HG03342 (cell line): ENCODE data around the gene EPHA8.

Experiments used
- ATAC-seq: cut with Tn5 transposase; IDR thresholded peaks from one replicate; pipeline ENCODE4 v1.9.1; 2021; ENCODE audit warnings: mild to moderate bottlenecking, moderate library complexity; ENCODE audit not compliant: unreplicated experiment

Gene EPHA8

DNA sequence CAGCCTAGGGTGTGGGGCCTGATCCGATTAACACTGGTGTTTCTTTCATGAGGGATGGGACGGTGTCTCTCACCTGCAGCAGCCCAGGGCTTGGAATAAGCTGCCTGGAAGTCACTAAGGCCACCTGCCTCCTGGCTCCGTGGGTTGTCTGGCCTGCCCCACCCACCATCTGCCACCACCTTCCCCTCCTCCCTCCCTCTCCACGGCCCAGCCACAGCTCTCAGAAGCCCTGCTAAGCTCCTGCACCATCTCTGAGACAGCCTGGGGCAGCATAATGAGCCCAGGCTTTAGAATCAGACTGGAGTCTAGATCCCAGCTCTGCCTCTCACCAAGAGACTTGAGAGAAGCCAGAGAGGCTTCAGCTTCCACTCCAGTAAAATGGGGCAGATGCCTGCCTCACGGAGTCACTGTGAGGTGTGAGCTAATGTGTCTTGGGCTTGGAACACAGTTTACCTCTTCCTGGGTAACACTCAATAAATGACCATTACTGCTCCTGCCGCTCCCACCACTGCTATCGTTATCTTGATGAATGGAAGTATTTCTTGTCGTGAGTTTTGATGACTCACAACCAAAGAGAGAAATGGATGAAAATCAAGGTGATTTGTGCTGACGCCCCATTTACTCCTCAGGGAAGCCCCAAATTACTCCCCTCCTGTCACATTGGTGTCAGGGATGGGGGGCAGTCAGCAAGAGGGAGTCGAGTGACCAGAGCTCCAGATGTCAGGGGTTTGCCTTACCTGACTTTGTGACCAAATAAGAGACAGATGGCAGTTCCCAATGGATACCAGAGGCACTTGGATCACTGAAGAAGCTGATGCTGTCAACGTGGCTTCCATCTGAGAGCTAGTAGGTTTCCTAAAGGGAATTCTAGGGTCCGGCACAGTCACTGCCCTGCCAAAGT lies 49.6 kb downstream of the EPHA8 start:
- ATAC-seq, result no peak

DNA sequence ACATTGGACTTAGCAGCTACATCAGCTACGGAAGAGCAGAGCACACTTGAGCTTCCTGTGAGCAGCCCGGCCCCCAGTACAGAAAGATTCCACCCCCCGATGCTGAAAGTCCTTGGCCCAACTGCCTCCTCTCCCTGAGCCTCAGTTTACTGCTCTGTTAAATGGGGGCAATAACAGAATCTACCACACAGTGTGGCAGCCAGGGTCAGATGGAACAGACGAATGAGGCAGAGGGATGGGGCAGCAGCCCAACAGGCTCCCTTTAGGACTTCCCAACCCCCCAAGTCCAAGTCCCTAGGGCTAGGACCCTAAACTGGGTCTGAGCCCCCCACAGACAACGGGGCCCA lies 50.3 kb downstream of the EPHA8 start:
- no peak for ATAC-seq

DNA sequence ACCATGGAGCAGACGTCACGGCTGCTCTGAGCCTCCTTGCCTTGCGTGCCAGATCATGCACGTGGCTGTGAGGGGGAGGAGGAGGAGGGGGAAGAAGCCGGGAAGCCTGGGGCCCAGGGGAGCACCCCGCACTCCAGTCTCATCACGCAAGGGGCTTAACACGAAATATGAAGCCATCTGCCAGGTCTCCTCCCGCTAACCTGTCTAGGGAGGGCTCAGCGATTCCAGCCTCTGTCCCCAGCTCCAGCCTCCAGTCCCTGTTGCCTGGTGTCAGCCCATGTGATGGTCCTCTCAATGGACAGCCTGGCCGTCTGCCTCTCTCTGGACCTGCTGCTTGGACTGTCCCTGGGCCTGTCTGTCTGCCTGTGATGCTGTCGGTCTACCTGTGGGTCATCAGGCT lies 50.7 kb downstream of the EPHA8 start:
- ATAC-seq, result no peak

DNA sequence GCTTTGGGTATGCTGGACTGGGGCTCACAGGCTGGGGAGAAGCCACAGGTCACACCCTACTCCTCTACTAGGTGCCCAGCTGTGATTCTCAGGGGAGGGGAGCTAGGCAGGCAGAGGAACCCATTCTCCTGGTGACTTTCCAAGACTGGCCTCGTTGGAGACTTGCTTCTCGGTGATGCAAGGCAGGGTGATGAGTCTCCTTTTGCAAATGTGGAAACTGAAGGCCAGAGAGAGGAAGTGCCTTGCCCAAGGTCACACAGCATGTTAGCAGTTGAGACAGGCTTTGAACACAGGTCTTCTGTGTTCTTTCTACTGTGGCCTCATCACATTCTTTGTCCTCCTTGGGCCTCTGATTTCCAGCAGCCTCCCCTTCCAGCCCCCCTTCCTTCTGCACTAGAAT lies 52.6 kb downstream of the EPHA8 start:
- no peak for ATAC-seq

DNA sequence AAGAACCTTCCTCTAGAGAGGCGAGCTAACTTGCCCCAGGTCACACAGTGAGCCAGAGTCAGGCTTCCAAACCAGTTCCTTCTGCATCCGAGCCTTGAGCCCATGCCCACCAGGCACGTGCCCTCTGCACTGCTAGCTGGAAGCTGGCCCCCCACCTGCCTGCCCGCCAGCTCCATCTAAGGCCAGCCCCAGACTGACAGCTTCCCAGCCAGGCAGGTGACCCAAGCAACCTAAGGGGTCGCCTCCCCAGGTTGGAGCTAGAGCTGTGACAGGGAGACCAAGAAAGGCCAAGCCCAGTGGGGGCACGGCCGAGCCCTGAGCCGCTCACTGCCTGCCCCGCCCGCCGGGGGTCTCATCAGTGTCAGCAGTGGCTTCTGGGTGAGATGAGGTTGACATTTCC lies 53.3 kb downstream of the EPHA8 start:
- no peak for ATAC-seq

DNA sequence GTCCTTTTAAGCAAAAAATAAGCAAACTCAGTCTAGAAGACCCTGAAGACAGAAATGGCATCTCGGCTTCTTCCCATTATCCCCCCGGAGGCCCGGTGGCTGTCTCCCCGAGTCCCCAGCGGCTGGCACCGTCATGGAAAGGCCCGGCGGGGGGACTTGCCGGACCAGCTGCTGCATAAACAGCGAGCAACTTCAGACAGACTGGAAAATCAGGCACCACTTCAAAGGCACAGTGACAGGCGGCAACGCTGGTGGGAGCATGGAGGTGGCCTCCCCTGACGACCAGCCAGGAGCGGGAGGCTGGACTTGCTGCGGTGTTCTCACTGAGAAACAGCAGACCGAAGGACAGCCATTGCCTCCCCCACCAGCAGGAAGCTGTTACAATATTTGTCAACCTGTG lies 54.8 kb downstream of the EPHA8 start:
- ATAC-seq, result no peak

DNA sequence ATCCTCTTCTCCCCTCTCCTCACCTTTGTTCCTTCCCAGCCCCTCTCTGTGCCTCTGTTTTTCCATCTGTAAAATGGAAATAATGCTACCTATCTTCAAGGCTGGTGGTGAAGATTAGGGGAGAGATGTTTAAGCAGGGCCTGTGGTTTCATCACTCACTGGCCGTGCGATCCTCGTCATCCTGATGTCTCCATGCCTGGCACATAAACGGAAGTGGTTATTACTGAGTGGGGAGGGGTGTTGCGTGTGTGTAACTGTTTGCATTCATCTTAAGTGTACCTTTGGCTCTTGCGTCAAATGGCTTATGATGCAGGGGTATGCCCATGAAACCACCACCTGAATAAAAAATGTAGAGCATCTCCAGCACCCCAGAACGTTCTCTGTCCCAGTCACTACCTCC lies 56.0 kb downstream of the EPHA8 start:
- ATAC-seq, result no peak

DNA sequence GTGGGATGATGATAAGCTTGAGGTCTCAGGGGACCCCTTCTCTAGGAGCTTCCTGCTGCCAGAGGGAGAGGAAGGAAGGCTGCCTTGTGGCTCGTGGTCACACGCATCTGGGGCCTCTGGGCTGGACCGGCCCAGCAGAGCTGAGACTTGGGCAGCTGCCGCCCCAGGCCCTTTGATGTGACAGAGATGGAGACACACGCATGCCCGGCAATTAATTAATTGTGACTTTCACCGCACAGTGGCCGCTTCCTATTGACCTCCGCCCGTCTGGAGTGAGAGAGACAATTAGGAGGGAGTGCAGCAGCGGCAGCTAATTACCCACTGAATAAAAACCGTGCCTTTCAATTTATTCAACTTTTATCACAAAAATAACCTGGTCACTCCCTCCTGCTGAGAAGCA lies 56.5 kb downstream of the EPHA8 start:
- no peak for ATAC-seq

DNA sequence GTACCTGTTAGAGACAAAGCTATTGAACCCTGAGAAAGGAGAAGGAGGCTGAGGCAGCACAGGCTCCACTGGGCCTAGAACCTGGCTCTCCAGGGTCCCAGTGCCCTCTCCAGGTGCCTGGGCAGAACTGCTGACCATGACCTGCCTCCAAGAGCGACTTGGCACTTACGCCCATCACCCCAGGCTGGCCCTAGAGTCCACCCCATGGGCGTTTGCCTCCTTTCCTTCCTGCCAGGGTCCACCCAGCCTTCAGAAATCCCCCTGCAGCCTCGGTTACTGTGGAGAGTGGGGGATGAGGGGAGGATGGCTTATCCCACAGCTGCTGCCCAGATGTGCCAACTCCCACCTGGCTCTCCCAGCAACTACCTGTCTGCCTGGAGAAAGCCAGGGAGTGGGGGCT lies 58.5 kb downstream of the EPHA8 start:
- ATAC-seq, result no peak

DNA sequence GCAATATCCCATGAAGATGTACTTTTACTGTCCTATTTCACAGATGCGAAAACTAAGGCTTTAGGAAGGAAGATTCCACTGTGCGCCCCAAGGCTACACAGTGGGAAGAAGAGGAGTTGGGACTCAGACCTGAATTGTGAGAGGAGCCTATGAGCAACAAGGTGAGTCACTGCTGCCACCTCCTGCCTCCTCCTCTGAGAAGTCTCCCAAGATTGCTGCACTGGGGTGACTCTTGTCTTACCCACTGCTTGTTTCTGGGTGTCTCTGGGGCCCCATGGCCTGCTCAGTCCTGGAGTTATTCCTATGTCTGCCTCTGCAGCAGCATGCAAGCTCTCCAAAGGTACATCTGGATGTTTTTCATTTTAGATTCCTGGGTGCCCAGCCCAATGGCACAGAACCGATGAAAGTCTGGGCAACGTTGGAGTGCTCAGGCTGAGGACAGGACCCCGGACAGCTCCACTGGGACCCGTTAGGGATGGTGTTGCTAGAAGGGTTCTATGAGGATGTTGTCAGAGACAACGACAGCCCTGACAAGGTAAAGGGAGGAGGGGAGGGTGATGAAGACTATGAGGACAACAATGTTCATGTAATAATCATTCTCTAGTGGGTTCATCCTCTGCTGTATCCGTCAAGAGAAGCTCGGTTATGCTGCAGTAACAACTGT lies 62.1 kb downstream of the EPHA8 start:
- ATAC-seq, result no peak

DNA sequence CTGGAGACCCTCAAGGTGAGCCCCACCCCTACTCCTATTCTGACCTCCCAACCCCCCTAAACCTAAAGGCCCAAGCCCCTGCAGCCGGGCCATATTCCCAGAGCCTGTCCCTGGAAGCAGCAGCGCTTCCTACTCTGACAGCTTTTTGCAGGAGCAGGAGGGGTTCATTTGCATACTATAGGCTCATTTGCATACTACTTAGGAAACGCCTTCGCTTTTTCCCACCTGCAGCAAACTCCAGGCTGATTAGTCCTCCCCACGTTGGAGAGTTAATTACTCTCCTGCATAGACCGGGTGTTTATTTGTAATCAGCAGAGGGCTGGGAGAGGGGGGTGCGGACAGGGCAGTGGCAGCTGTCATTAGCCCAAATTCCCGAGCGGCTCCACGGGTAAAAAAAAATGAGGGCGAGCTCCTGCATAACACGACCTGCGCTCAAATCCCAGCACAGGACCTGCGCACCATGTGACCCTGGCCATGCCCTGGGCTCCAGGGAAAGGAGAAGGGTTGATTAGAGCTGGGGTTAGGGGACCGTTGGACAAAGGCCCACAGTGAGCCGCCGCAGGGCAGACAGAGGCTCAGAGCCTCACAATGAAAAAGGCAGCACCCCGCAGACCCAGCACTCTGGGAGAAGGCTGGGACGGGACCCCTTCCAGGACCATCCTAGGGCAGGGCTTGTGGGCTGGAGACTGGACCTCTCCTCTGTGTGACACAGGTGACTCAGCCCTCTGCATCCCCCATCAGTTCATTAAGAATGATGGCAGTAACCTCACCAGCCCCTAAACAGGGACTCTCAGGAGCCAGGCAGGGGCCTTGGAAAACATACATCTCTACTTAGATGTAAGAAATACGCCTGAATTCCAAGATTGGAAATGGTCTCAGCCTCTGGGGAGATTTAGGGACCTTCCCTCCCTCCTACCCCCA lies 63.2 kb downstream of the EPHA8 start:
- ATAC-seq, result no peak

DNA sequence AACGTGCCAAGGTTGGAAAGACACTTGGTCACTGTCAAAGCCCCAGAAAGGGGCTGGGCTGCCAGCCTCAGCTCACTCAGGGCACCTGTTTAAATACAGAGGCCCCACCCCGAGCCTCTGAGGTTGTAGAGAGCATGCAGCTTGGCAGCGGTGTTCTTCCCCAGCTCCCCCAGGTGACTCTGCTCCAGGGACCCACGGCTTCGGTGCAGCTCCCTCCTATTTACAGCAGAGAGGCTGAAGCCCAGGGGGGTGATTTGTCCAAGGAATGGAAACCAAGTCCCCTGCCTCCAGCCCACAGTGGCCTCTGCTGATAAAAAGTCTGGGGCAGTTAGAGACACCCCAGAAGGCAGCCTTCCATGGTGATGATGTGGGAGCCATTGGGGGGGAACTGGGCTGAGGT lies 64.0 kb downstream of the EPHA8 start:
- ATAC-seq, result no peak

DNA sequence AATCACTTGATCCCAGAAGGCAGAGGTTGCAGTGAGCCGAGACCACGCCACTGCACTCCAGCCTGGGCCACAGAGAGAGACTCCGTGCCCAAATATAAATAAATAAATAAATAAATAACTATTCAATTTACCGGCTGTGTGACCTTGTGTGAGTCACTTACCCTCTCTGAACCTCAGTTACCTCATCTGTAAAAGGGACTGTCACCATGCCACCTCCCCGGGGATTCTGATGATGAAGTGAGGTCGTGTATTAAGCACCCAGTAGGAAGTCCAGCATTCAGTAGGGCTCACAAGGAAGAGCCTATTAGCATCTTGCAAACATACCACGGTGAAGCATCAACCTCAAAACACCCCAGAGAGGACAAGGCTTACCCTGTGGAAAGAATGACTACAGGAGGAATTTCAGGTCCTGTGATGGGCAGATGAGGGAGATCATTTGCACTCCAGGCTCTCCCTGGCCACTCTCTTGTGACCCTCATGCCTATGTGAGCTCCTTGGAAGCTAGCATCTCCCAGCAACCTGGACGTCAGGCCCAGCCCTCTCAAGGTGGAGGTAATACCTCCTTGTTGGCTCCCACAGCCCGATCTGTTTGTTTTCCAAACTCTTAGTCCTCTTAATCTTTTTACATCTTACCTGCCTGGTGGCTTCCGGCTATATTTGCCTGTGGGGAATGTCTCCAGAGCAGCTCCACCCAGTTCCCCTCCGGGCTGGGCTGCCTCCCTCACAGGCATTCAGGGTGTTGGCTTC lies 65.6 kb downstream of the EPHA8 start:
- no peak for ATAC-seq

DNA sequence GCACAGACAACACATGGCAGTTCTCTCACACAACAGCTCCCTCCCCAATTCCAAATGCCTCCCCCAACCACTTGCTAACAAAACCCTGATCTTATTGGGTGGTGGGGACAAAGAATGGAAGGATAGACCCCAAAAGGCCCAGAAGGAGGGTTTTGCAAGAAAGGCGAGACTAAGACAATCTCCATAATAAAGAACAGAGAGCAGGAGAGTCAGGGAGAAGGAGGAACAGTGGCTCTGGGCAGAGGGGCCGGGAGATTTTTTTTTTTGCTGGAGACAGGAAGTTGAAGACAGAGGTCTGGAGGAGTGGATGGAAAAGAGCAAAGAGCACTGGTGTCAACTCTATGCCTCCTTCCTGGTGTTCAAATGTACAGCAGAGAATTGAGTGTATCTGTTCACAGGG lies 66.6 kb downstream of the EPHA8 start:
- no peak for ATAC-seq

DNA sequence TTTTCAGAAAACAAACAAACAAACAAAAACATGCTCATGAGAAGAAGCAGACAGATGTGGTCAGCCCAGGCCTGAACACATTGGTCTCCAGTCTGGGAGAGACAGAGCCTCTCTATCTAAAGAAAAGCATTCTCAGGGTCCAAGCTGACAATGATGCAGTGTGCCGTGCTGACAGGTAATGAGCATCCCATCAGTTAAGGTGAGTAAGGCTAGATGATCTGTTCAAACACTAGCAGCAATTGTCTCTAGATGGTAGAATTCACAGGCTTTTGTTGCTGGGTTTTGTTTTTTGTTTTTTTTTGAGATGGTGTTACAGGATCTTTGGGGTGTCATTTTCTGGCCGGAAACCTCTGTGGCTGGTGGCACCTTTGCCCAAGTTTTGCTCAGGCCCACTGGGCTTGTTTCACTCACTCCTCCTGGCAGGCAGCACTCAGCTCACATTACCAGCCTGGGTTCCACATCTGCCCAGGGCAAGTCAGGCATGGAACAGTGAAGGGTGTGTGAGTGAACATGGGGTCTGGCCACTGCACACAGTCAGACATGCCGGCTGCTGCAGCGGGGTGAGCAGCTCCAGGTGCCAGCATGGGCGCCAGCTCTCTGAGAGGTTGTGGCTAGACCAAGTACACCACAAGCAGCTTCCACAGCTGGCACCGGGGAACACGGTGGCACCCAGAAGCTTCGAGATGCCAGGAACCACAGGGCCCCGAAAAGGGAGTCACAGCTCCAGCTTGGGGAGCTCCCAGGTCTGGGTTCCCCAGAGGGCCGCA lies 70.6 kb downstream of the EPHA8 start:
- no peak for ATAC-seq

DNA sequence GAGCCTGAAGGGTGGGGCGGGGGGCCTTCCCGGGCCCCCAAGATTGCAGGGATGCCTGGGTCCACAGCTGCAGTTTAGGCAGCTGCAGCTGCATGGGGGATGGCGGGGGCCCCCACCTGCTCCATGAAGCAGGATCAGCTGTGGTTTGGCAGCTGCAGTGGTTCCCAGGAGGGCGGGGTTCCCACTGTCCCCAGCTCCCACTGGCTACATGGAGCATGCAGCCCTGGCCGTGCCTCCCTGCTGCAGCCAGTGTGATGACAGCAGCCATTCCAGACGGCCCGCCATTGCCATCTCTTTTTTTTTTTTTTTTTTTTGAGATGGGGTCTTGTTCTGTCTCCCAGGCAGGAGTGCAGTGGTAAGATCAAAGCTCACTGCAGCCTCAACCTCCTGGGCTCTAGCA lies 72.1 kb downstream of the EPHA8 start:
- ATAC-seq, result no peak

DNA sequence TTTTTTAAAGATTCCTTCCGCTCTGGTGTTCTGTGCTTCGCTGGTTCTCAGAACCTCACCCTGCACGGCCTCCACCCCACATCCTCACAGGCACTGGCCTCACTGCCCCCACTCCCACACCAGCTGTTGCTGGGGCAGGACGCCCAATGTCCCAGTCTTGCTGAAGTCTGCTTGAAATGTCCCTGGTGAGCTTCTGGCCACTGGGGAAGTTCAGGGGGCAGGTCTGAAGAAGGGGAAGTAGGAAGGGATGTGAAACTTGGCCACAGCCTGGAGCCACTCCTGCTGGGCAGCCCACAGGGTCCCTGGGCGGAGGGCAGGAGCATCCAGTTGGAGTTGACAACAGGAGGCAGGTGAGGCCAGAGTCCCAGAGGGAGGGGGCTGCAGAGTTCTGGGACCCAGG lies 73.1 kb downstream of the EPHA8 start, which contains the start of gene C1QA:
Gene C1QA (plus strand): TSS at position 276 of the 400 bp plus-strand sequence. CDS start 989 bp downstream, outside the sequence.
- ATAC-seq, result no peak

DNA sequence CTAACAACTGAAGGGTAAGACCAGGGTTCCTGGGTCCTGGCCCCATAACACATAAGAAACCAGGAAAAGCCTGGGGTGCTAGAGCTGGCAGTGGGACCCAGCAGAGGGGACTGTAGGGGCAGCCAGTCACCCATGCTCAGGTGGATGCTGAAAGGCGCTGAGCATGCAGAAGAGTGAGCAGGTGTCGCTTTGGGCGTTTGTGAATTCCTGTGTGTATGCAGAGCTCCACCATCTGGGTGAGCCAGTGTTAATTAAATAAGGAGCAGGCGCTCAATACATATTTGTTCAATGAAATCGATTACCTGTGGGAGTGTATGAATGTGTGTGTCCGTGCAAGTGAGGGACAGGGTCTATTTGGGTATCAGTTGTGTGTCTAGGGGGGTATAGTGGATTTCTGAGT lies 73.6 kb downstream of the EPHA8 start:
- ATAC-seq, result no peak

DNA sequence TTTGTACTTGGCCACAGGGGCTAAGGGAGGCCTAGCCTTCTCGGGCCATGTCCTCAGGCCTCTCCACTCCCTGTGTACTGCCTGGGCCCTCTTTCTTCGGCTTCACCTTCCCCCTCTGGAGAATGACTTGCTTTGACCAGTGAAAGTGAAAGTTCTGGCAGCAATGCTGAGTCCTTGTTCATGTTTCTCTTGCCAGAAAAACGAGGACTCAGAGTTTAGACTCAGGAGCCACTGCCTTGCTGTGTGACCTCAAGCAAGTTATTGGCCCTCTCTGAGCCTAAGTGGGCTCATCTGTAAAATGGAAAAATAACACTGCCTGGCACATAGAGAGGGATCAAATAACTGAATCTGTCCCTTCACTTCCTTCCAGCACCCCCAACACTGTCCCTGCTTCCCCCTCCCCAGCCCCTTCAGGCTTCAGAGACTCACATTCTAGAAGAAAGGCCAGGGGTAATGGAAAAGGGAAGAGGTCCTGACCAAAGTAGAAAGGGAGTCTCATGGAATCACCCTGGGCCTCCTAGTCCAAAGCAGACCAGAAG lies 74.7 kb downstream of the EPHA8 start:
- no peak for ATAC-seq
